Peyer's patch (tissue), 4 donors: ENCODE data around the gene OR10A7. TPM values are rescaled to one million over a fixed set of nuclear protein-coding genes. Genes with fewer than 3 reads are reported as not detected.

Experiments
- DNase-seq, 3 donors: peaks; one replicate each; pipeline ENCODE4 v3.0.0-alpha.2; 2017 to 2019
- H3K27ac ChIP-seq, 4 donors: fragments of 200-600 bp; sonication (generic); one replicate each; pipeline ENCODE4 v1.5.1; 2016 to 2019
- H3K27me3 ChIP-seq, 2 donors: fragments of 200-600 bp; sonication (generic); one replicate each; pipeline ENCODE4 v1.5.1; 2019
- H3K36me3 ChIP-seq, 3 donors: fragments of 200-600 bp; sonication (generic); one replicate each; pipeline ENCODE4 v1.5.1; 2016 to 2019
- H3K4me1 ChIP-seq, 4 donors: fragments of 200-600 bp; sonication (generic); one replicate each; pipeline ENCODE4 v1.5.1; 2016 to 2019
- H3K4me3 ChIP-seq, 4 donors: fragments of 200-600 bp; sonication (generic); 1 replicate in 3 of 4; 2 replicates in 1 of 4; pipeline ENCODE4 v1.5.1; 2016 to 2019; ENCODE audit warnings: mild to moderate bottlenecking in 1 of 4
- H3K9me3 ChIP-seq, 4 donors: fragments of 200-600 bp; sonication (generic); one replicate each; pipeline ENCODE4 v1.5.1; 2016 to 2019; ENCODE audit warnings: mild to moderate bottlenecking in 1 of 4
- CTCF ChIP-seq, 6 experiments: fragments of 450-650 bp in 4 of 6; fragments of 200-600 bp in 2 of 6; sonication (generic) in 1 of 6; IDR thresholded peaks; one replicate each; pipeline ENCODE4 v1.5.1; 2017 to 2019; ENCODE audit warnings: antibody characterized with exemption in 6 of 6, mild to moderate bottlenecking in 3 of 6, moderate library complexity in 1 of 6
- POLR2A ChIP-seq, 2 donors: fragments of 450-650 bp; IDR thresholded peaks; one replicate each; pipeline ENCODE4 v1.5.1; 2017; ENCODE audit warnings: antibody characterized with exemption in 2 of 2, mild to moderate bottlenecking in 2 of 2, moderate library complexity in 2 of 2
- total RNA-seq, 4 donors: library from RNA; depleted of rRNA; stranded (reverse); fragments of >200 nt; gene quantifications; one replicate each; pipeline ENCODE4 v1.1.0, GENCODE V29; 2016

Gene OR10A7
- total RNA-seq, 4 donors from 2014 or later, result not detected

- Histone ChIP-seq H3K4me1 (no peaks in the 10 kb centered on the region), H3K9me3 (no peaks in the 10 kb centered on the region), H3K4me3 (no peak overlapping the region), H3K27ac (no peak overlapping the region), H3K27me3 (no peaks in the 10 kb centered on the region), H3K36me3 (no peaks in the 10 kb centered on the region)
- peak in 1 of 3 donors; percentile 63 for DNase-seq
- TF ChIP-seq CTCF (IDR thresholded peaks at IDR 0.05) (peak in 5 of 6 experiments; percentile 53 to 85 (median 72)), POLR2A (IDR thresholded peaks at IDR 0.05) (no peak)
These were observed 31.8 kb upstream of the OR10A7 start for GRCh38 chr12:55188974-55189556.

- H3K4me1 ChIP-seq, result no peaks in the 10 kb centered on the region
- no peak for TF ChIP-seq CTCF (IDR thresholded peaks at IDR 0.05)
- no peak for DNase-seq
- H3K9me3 ChIP-seq, result no peaks in the 10 kb centered on the region
- no peak overlapping the region for H3K27ac ChIP-seq
- H3K36me3 ChIP-seq, result no peaks in the 10 kb centered on the region
- H3K27me3 ChIP-seq, result no peaks in the 10 kb centered on the region
- no peak overlapping the region for H3K4me3 ChIP-seq
These were observed 26.4 kb upstream of the OR10A7 start for GRCh38 chr12:55194382-55194781.

- Histone ChIP-seq H3K27ac (no peak overlapping the region), H3K4me3 (no peak overlapping the region), H3K9me3 (no peaks in the 10 kb centered on the region), H3K27me3 (no peaks in the 10 kb centered on the region), H3K36me3 (no peaks in the 10 kb centered on the region), H3K4me1 (no peaks in the 10 kb centered on the region)
- TF ChIP-seq CTCF (IDR thresholded peaks at IDR 0.05) (no peak), POLR2A (IDR thresholded peaks at IDR 0.05) (no peak)
- no peak for DNase-seq
These were observed 5.7 kb downstream of the OR10A7 start for GRCh38 chr12:55226523-55226922.

GRCh38 chr12:55227643-55228042 lies 6.8 kb downstream of the OR10A7 start:
- Histone ChIP-seq H3K27me3 (no peaks in the 10 kb centered on the region), H3K27ac (no peak overlapping the region), H3K36me3 (no peaks in the 10 kb centered on the region), H3K4me1 (no peaks in the 10 kb centered on the region), H3K9me3 (no peaks in the 10 kb centered on the region), H3K4me3 (no peak overlapping the region)
- DNase-seq, result no peak
- TF ChIP-seq POLR2A (IDR thresholded peaks at IDR 0.05) (no peak), CTCF (IDR thresholded peaks at IDR 0.05) (no peak)

- H3K9me3 ChIP-seq, result no peaks in the 10 kb centered on the region
- no peak within 1 kb of the TSS for H3K4me3 ChIP-seq
- H3K36me3 ChIP-seq, result no peaks in the 10 kb centered on the region
- DNase-seq, result no peak
- no peaks in the 10 kb centered on the region for H3K27me3 ChIP-seq
- TF ChIP-seq POLR2A (IDR thresholded peaks at IDR 0.05) (no peak), CTCF (IDR thresholded peaks at IDR 0.05) (no peak)
- no peaks in the 10 kb centered on the region for H3K4me1 ChIP-seq
- H3K27ac ChIP-seq, result no peak within 1 kb of the TSS
These were observed 23.5 kb downstream of the OR10A7 start, which contains the start of gene OR6C74 for GRCh38 chr12:55244309-55244708. Gene OR6C74, plus strand, starts transcription at chr12:55244609. Its CDS starts 2,679 bp downstream, at chr12:55247288.

- no peak overlapping the region for H3K4me3 ChIP-seq
- H3K4me1 ChIP-seq, result no peaks in the 10 kb centered on the region
- H3K9me3 ChIP-seq, result no peaks in the 10 kb centered on the region
- TF ChIP-seq POLR2A (IDR thresholded peaks at IDR 0.05) (no peak), CTCF (IDR thresholded peaks at IDR 0.05) (no peak)
- no peak overlapping the region for H3K27ac ChIP-seq
- H3K36me3 ChIP-seq, result no peaks in the 10 kb centered on the region
- no peak for DNase-seq
- H3K27me3 ChIP-seq, result no peaks in the 10 kb centered on the region
These were observed 25.3 kb downstream of the OR10A7 start for GRCh38 chr12:55246159-55246558.
